Activated T-helper 17 cell treated with anti-CD3 and anti-CD28 coated beads, Interleukin-2, amount 50 U/mL, for 72 hours (primary cell): ENCODE results near the gene RGS9BP. TPM values are rescaled to one million over a fixed set of nuclear protein-coding genes. Genes with fewer than 3 reads are reported as not detected.
"Not testable (repeated sequence)": the region's sequence is repeated elsewhere in the genome, so short reads cannot be mapped to it uniquely, and the experiment has no call there.

ENCODE experiments used
- ATAC-seq: fragments of 150-1000 bp; cut with Tn5 transposase; replicated peaks from 2 replicates; pipeline ENCODE4 v1.10.0; 2021; ENCODE audit warnings: mild to moderate bottlenecking, moderate library complexity
- H3K27ac Mint-ChIP-seq: one replicate; pipeline ENCODE4 v1.8.0; 2022; ENCODE audit warnings: mixed read lengths
- H3K27me3 Mint-ChIP-seq: one replicate; pipeline ENCODE4 v1.8.0; 2022; ENCODE audit warnings: mixed read lengths
- H3K36me3 Mint-ChIP-seq: one replicate; pipeline ENCODE4 v1.8.0; 2022; ENCODE audit warnings: low read depth, mild to moderate bottlenecking, mixed read lengths
- H3K4me1 Mint-ChIP-seq: one replicate; pipeline ENCODE4 v1.8.0; 2022; ENCODE audit warnings: mixed read lengths
- H3K4me3 Mint-ChIP-seq: one replicate; pipeline ENCODE4 v1.8.0; 2022; ENCODE audit warnings: mild to moderate bottlenecking, mixed read lengths
- H3K9me3 Mint-ChIP-seq: one replicate; pipeline ENCODE4 v1.8.0; 2022; ENCODE audit warnings: mixed read lengths
- total RNA-seq, 2 donors: library from RNA; stranded (reverse); gene quantifications; one replicate each; pipeline ENCODE4 v1.2.3, GENCODE V29; 2022

Gene RGS9BP
- total RNA-seq, 2 donors from 2014 or later: 0.48 to 0.93 TPM

- ATAC-seq: no peak
- H3K4me1 Mint-ChIP-seq: peaks cover 17% of the 10 kb centered on the region
- peaks cover 5% of the 10 kb centered on the region for H3K27me3 Mint-ChIP-seq
- H3K27ac Mint-ChIP-seq: no peak overlapping the region
- H3K4me3 Mint-ChIP-seq: peak overlapping the region; percentile 32
- H3K36me3 Mint-ChIP-seq: peaks cover 6% of the 10 kb centered on the region
- no peaks in the 10 kb centered on the region for H3K9me3 Mint-ChIP-seq
Measured at GRCh38 chr19:32676895-32677359, 1.3 kb downstream of the RGS9BP start.

GRCh38 chr19:32677657-32678056 lies 2.0 kb downstream of the RGS9BP start:
- Mint-ChIP-seq H3K36me3 (peaks cover 6% of the 10 kb centered on the region), H3K4me3 (peak overlapping the region; percentile 32)
- no peak for ATAC-seq

DNA sequence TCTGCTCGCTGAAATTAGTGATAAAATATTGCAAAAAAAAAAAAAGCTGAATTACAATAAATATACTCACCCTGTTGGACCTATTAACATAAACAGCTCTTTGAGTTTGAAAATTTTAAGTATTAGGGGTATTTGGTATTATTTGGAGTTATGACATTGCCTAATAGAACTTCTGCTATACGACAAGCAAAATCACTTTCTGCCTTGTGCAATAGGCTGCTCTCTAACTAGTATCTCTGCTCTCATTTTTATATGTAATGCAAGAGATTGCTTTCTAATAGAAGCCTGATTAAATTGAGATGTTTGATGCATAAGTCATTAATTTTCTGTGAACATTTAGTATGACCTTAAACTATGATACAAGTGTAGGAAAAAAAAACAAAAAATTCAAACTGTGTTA lies 5.3 kb downstream of the RGS9BP start:
- H3K27me3 Mint-ChIP-seq: peaks cover 5% of the 10 kb centered on the region
- no peaks in the 10 kb centered on the region for H3K36me3 Mint-ChIP-seq
- H3K4me1 Mint-ChIP-seq: no peaks in the 10 kb centered on the region
- no peak for ATAC-seq
- H3K4me3 Mint-ChIP-seq: no peak overlapping the region
- H3K27ac Mint-ChIP-seq: no peak overlapping the region
- H3K9me3 Mint-ChIP-seq: no peaks in the 10 kb centered on the region

More at GRCh38 chr19:32677657-32678056, 2.0 kb downstream of the RGS9BP start:
- peaks cover 12% of the 10 kb centered on the region for H3K4me1 Mint-ChIP-seq
- H3K9me3 Mint-ChIP-seq: no peaks in the 10 kb centered on the region
- H3K27me3 Mint-ChIP-seq: peaks cover 5% of the 10 kb centered on the region
- no peak overlapping the region for H3K27ac Mint-ChIP-seq

GRCh38 chr19:32682317-32682716 lies 6.7 kb downstream of the RGS9BP start:
- Mint-ChIP-seq H3K4me1 (no peaks in the 10 kb centered on the region), H3K9me3 (no peaks in the 10 kb centered on the region), H3K36me3 (no peaks in the 10 kb centered on the region), H3K4me3 (no peak overlapping the region), H3K27me3 (peaks cover 3% of the 10 kb centered on the region), H3K27ac (no peak overlapping the region)
- ATAC-seq: no peak

DNA sequence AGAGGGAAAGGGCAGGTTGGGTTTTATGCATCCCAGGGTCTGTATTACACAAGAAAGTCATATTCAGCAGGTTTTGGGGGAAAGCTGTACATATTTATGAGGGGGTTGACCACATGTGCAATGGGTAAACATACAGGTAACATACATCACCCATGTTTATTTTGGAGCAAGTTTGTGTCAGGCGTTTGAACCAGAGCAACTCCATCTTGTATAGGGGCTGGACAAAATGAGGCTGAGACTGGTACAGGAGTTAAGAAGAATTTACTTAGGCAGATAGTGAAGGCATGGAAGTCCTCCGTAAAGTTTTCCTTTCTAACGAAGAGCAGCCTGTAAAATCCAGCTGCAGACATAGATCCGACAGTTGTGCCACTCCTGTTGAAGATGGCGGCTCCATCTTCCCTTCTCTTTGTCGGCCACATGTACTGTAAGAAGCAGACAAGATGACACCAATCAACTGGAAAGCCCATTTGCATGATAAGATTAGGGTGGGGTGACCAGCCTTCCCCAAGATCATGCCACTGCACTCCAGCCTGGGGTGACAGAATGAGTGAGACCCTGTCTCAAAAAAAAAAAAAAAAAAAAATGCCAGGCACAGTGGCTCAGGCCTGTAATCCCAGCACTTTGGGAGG lies 11.3 kb downstream of the RGS9BP start:
- Mint-ChIP-seq H3K27ac (no peak overlapping the region), H3K4me3 (no peak overlapping the region), H3K27me3 (no peaks in the 10 kb centered on the region), H3K9me3 (no peaks in the 10 kb centered on the region), H3K4me1 (peaks cover 8% of the 10 kb centered on the region), H3K36me3 (no peaks in the 10 kb centered on the region)
- no peak for ATAC-seq

GRCh38 chr19:32687681-32688080 lies 12.0 kb downstream of the RGS9BP start:
- Mint-ChIP-seq H3K4me1 (peaks cover 8% of the 10 kb centered on the region), H3K4me3 (no peak overlapping the region), H3K27ac (no peak overlapping the region), H3K27me3 (no peaks in the 10 kb centered on the region), H3K9me3 (no peaks in the 10 kb centered on the region), H3K36me3 (peaks cover 3% of the 10 kb centered on the region)
- ATAC-seq: no peak

DNA sequence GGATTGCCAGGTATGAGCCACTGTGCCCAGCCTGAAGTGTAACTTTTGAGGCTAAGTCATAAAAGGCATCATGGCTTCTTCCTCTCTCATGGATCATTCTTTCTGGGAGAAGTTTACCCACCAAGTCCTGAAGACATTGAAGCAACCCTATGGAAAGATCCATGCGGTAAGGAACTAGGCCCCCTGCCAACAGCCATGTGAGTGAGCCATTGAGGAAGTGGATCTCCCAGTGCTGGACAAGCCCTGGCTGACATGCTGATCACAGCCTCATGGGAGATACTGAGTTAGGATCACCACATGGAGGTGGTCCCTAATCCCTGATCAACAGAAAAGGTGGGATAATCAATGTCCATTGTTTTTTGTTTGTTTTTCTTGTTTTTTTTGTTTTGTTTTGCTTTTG lies 12.7 kb downstream of the RGS9BP start:
- ATAC-seq: no peak
- peaks cover 9% of the 10 kb centered on the region for H3K36me3 Mint-ChIP-seq
- no peak overlapping the region for H3K27ac Mint-ChIP-seq
- H3K4me1 Mint-ChIP-seq: peaks cover 14% of the 10 kb centered on the region
- no peak overlapping the region for H3K4me3 Mint-ChIP-seq
- H3K27me3 Mint-ChIP-seq: no peaks in the 10 kb centered on the region
- peaks cover 5% of the 10 kb centered on the region for H3K9me3 Mint-ChIP-seq

DNA sequence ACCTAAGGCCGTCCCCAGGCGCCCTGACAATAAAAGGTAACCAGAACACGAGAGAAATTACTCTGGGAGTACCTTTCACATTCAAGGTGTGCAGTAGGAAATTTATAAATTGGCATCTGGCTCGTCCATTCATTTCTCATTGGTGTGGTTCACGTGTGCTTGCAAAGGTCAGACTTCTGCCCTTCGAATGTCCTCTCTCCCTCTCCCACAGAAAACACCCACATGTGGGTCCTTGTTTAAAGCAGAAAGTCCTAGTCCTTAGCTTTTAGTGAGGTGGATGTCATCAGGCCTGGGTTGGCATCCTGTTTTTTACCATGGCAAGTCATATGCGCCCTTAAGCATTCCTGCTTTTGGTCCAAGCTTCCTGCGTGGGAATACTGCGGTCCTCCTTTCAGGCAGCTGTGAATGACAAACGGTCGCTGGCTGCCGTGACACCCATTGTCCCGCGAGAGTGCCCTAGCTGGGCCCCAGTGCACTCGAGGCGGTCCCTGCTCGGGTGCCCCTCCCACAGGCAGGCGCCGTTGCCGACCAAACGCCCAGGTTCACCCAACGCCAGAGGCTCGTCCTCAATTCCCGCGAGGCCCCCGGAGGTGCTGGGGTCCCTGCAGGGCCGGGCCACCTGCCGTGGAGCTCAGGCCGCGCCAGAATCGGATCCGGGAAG lies 15.8 kb downstream of the RGS9BP start, which contains the start of gene NUDT19:
Gene NUDT19, plus strand, starts transcription at position 531 of the 661 bp plus-strand sequence. CDS start 140 bp downstream, outside the sequence.
- H3K27ac Mint-ChIP-seq: peak within 1 kb of the TSS; percentile 97
- ATAC-seq: peak; percentile 85
- H3K36me3 Mint-ChIP-seq: peaks cover 36% of the 10 kb centered on the region
- no peaks in the 10 kb centered on the region for H3K27me3 Mint-ChIP-seq
- H3K9me3 Mint-ChIP-seq: peaks cover 6% of the 10 kb centered on the region
- H3K4me3 Mint-ChIP-seq: peak within 1 kb of the TSS; percentile 87
- H3K4me1 Mint-ChIP-seq: peaks cover 39% of the 10 kb centered on the region

DNA sequence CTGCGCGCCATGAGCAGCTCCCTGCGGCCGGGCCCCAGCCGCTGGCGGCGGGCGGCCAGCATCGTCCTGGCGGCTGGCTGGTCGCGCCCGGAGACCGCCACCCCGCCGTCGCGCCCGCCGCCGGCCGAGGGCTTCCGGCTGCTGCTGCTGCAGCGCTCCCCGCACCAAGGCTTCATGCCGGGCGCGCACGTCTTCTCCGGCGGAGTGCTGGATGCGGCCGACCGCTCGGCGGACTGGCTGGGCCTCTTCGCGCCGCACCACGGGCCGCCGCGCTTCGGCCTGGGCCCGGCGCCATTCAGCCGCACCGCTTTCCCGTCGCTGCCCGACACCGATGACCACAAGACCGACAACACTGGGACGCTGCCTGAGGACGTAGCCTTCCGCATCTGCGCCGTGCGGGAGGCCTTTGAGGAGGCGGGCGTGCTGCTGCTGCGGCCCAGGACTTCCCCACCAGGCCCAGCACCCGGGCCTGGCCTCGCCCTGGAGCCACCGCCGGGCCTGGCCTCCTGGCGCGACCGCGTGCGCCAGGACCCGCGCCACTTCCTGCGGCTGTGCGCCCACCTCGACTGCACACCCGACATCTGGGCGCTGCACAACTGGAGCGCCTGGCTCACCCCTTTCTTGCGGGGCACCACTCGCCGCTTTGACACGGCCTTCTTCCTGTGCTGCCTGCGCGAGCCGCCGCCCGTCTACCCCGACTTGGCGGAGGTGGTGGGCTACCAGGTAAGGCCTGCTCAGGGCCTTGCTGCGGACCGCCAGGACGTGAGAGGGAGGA lies 16.5 kb downstream of the RGS9BP start:
- peak; percentile 75 for ATAC-seq
- Mint-ChIP-seq H3K4me1 (peaks cover 39% of the 10 kb centered on the region), H3K9me3 (peaks cover 6% of the 10 kb centered on the region), H3K36me3 (peaks cover 36% of the 10 kb centered on the region), H3K27me3 (no peaks in the 10 kb centered on the region), H3K27ac (peak overlapping the region; percentile 97), H3K4me3 (peak overlapping the region; percentile 87)

DNA sequence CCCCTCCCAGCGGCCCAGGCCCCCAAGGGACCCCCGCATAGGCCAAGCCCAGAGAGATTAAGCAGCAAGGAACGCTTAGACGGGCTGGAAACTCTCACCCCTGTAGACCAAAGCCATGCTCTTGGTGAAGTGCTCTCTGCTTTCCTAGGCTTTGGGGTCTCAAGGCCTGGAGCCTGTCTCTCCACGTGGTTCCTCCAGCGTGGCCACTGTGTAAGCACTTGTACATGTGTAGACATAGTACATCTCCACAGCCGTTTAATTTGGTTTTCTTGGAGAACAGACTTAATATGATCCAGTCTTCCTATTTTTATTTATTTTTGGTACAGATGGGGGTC lies 17.0 kb downstream of the RGS9BP start:
- H3K27me3 Mint-ChIP-seq: no peaks in the 10 kb centered on the region
- H3K9me3 Mint-ChIP-seq: peaks cover 6% of the 10 kb centered on the region
- H3K36me3 Mint-ChIP-seq: peaks cover 42% of the 10 kb centered on the region
- H3K4me3 Mint-ChIP-seq: peak overlapping the region; percentile 87
- H3K27ac Mint-ChIP-seq: peak overlapping the region; percentile 97
- peaks cover 44% of the 10 kb centered on the region for H3K4me1 Mint-ChIP-seq
- no peak for ATAC-seq

DNA sequence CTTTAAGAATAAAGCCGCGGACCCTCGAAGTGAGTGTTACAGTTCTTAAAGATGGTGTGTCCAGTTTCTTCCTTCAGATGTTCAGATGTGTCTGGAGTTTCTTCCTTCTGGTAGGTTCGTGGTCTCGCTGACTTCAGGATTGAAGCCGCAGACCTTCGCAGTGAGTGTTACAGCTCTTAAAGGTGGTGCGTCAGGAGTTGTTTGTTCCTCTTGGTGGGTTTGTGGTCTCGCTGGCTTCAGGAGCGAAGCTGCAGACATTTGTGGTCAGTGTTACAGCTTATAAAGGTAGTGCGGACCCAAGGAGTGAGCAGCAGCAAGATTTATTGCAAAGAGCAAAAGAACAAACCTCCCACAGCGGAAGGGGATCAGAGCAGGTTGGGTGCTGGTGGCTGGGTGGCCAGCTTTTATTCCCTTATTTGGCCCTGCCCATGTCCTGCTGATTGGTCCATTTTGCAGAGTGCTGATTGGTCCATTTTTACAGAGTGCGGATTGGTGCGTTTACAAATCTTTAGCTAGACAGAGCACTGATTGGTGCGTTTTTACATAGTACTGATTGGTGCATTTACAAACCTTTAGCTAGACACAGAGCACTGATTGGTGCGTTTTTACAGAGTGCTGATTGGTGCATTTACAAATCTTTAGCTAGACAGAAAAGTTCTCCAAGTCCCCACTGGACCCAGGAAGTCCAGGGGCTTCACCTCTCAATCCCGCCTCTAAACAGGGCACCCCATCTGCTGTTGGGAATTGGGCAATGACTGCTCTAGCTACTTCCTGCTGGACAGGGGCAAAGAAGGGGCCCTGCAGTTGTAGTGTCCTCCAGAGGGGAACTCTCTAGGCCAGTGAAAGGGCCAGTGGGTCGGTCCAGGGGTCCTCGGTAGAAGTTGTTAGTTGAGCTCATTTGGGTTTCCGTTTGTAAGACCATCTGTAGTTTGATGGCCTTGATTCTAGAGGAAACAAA lies 17.8 kb downstream of the RGS9BP start:
- peak overlapping the region; percentile 87 for H3K4me3 Mint-ChIP-seq

GRCh38 chr19:32694316-32694715 lies 18.7 kb downstream of the RGS9BP start:
- not testable (repeated sequence) for ATAC-seq, H3K27me3 Mint-ChIP-seq, H3K9me3 Mint-ChIP-seq
- H3K4me3 Mint-ChIP-seq: peak overlapping the region; percentile 87
- H3K4me1 Mint-ChIP-seq: peaks cover 44% of the 10 kb centered on the region
- H3K36me3 Mint-ChIP-seq: peaks cover 58% of the 10 kb centered on the region
- H3K27ac Mint-ChIP-seq: peak overlapping the region; percentile 97

More for the DNA sequence above, 17.8 kb downstream of the RGS9BP start:
- peaks cover 44% of the 10 kb centered on the region for H3K4me1 Mint-ChIP-seq
- H3K27ac Mint-ChIP-seq: peak overlapping the region; percentile 97
- not testable (repeated sequence) for H3K27me3 Mint-ChIP-seq, H3K9me3 Mint-ChIP-seq, ATAC-seq
- H3K36me3 Mint-ChIP-seq: peaks cover 49% of the 10 kb centered on the region

DNA sequence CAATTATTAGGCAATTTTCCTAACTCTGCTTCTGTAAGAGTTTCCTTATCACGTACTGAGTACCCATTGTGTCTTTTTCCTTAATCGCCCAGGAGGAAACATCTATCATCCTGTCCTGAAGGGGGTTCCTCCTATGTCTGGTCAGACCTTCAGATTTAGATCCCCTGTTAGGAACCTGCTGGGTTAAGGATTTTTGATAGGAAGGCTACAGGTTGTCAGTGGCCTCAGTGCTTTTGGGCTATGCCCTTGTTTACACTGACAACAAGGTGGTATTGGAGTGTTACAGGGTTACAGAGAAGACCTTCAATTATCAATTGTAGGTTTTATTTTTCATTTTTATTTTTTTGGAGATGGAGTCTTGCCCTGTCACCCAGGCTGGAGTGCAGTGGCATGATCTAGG lies 19.2 kb downstream of the RGS9BP start:
- Mint-ChIP-seq H3K4me1 (peaks cover 44% of the 10 kb centered on the region), H3K36me3 (peaks cover 64% of the 10 kb centered on the region), H3K4me3 (peak overlapping the region; percentile 87)
- not testable (repeated sequence) for H3K27me3 Mint-ChIP-seq, ATAC-seq, H3K9me3 Mint-ChIP-seq, H3K27ac Mint-ChIP-seq

DNA sequence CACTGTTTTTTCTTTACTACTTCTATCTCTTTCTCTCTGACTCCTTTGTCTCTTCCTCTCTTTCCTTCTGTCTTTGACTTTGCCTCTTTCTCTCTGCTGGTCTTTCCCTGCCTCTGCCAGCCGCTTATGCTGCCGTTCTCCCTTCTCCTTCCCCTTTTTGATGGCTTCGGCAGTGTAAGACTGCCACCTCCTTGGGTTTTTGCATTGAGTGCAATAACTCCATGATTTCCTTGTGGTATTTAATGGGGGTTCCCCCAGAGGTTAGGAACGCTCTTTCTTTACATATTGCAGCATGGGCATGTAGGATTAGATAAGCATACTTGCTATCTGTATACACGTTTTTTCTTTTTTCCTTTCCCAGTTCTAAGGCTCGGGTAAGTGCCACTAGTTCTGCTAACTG lies 19.9 kb downstream of the RGS9BP start:
- not testable (repeated sequence) for H3K27ac Mint-ChIP-seq, ATAC-seq, H3K9me3 Mint-ChIP-seq, H3K27me3 Mint-ChIP-seq
- H3K4me1 Mint-ChIP-seq: peaks cover 44% of the 10 kb centered on the region
- H3K4me3 Mint-ChIP-seq: peak overlapping the region; percentile 87
- H3K36me3 Mint-ChIP-seq: peaks cover 70% of the 10 kb centered on the region
